22Rv1 (cell line): ENCODE measurements around the gene TMEM150C.

Source experiments
- CTCF ChIP-seq: fragments of 450-650 bp; IDR thresholded peaks from 2 replicates; pipeline ENCODE4 v1.5.1; 2017; ENCODE audit warnings: mild to moderate bottlenecking
- ZFX ChIP-seq: fragments of 450-650 bp; IDR thresholded peaks from 2 replicates; pipeline ENCODE4 v1.6.1; 2017; ENCODE audit warnings: antibody characterized with exemption, borderline replicate concordance

- TF ChIP-seq CTCF (no peak), ZFX (no peak)
Observed at GRCh38 chr4:82553020-82553419, 8.8 kb downstream of the TMEM150C start.
